OCI-LY7 (cell line): ENCODE measurements around the gene TNFAIP3. TPM values are rescaled to one million over a fixed set of nuclear protein-coding genes. Genes with fewer than 3 reads are reported as not detected.

Source experiments
- BruUV-seq: library from RNA; stranded (reverse); fragments of 400-500 nt; replicated peaks from 2 replicates; lab custom pipeline; 2021; lab: Mats Ljungman, UMichigan
- CTCF ChIA-PET: fragments of 300-600 bp; sonication (Branson Sonifier 250); formaldehyde crosslinking; loops from one replicate; lab custom pipeline; 2022; ENCODE audit warnings: antibody characterized with exemption; ENCODE audit not compliant: unreplicated experiment; lab: Charles Lee
- POLR2A ChIA-PET: fragments of 300-600 bp; sonication (Branson Sonifier 250); formaldehyde crosslinking; loops from one replicate; lab custom pipeline; 2022; ENCODE audit warnings: antibody characterized with exemption; lab: Charles Lee
- DNase-seq: peaks from one replicate; pipeline ENCODE4 v3.0.0-alpha.2; 2015; ENCODE audit warnings: low spot score
- H2AFZ ChIP-seq: fragments of 200-600 bp; sonication (generic), shearing (Covaris generic); 2 replicates; pipeline ENCODE4 v1.6.1; 2014; ENCODE audit warnings: mild to moderate bottlenecking, antibody characterized with exemption, low read length, moderate library complexity
- H3K27ac ChIP-seq: fragments of 200-600 bp; sonication (generic); 2 replicates; pipeline ENCODE4 v1.5.1; 2014; ENCODE audit warnings: mixed run types, low read depth, mild to moderate bottlenecking, moderate library complexity, low read length, inconsistent platforms; ENCODE audit not compliant: poor library complexity, severe bottlenecking
- H3K36me3 ChIP-seq: fragments of 200-600 bp; sonication (generic); 2 replicates; pipeline ENCODE4 v1.6.1; 2014; ENCODE audit warnings: mild to moderate bottlenecking, antibody characterized with exemption, low read length, moderate library complexity, mixed read lengths; ENCODE audit not compliant: insufficient read depth
- H3K4me1 ChIP-seq: fragments of 200-600 bp; sonication (generic); 2 replicates; pipeline ENCODE4 v1.5.1; 2014; ENCODE audit warnings: mild to moderate bottlenecking, low read length; ENCODE audit not compliant: insufficient read depth, poor library complexity, severe bottlenecking
- H3K4me2 ChIP-seq: fragments of 200-600 bp; sonication (generic); 2 replicates; pipeline ENCODE4 v1.6.1; 2014; ENCODE audit warnings: mild to moderate bottlenecking, low read length
- H3K4me3 ChIP-seq: fragments of 200-600 bp; sonication (generic); 2 replicates; pipeline ENCODE4 v1.5.1; 2014; ENCODE audit warnings: mild to moderate bottlenecking, low read depth, low read length; ENCODE audit not compliant: poor library complexity, severe bottlenecking
- H3K79me2 ChIP-seq: fragments of 200-600 bp; sonication (generic); 2 replicates; pipeline ENCODE4 v1.6.1; 2016; ENCODE audit warnings: low read depth, mild to moderate bottlenecking, low read length, moderate library complexity, mixed read lengths; ENCODE audit not compliant: insufficient read depth
- H3K9me2 ChIP-seq: fragments of 200-600 bp; sonication (generic); 2 replicates; pipeline ENCODE4 v1.6.1; 2016; ENCODE audit warnings: mild to moderate bottlenecking, low read length, mixed read lengths; ENCODE audit not compliant: insufficient read depth
- H3K9me3 ChIP-seq: fragments of 200-600 bp; sonication (generic); 2 replicates; pipeline ENCODE4 v1.6.1; 2014; ENCODE audit warnings: mild to moderate bottlenecking, mixed run types, low read length, mixed read lengths
- H4K20me1 ChIP-seq: fragments of 200-600 bp; sonication (generic); 2 replicates; pipeline ENCODE4 v1.6.1; 2014; ENCODE audit warnings: mild to moderate bottlenecking, antibody characterized with exemption, low read length, moderate library complexity, mixed read lengths; ENCODE audit not compliant: insufficient read depth
- CTCF ChIP-seq: fragments of 200-600 bp; sonication (generic); conservative IDR thresholded peaks from 2 replicates; pipeline ENCODE4 v1.5.1; 2014; ENCODE audit warnings: mild to moderate bottlenecking, antibody characterized with exemption, low read length, moderate library complexity, mixed read lengths
- EZH2phosphoT487 ChIP-seq: fragments of 200-600 bp; sonication (generic); IDR thresholded peaks from 2 replicates; pipeline ENCODE4 v1.6.1; 2018; ENCODE audit warnings: low read depth, borderline replicate concordance, mild to moderate bottlenecking, mixed run types, antibody characterized with exemption, low read length, moderate library complexity, mixed read lengths
- intact Hi-C: fragments of 100-400 bp; cut with micrococcal nuclease; formaldehyde crosslinking; loops from one replicate; pipeline ENCODE4 v1.10.0; 2022; ENCODE audit not compliant: unreplicated experiment
- total RNA-seq, 2 experiments: library from RNA; depleted of rRNA in 1 of 2; stranded (reverse); fragments of >200 nt in 1 of 2; shearing (Covaris generic) in 1 of 2; gene quantifications; 2 replicates each; pipeline ENCODE4 v1.2.3, GENCODE V29; 2014 to 2022

The TNFAIP3 gene
- total RNA-seq, 2 experiments from 2014 or later = 8.8 to 28.3 TPM

- DNase-seq = no peak
- TF ChIP-seq CTCF = no peak
- no peak for TF ChIP-seq EZH2phosphoT487
- H2AFZ ChIP-seq = peak overlapping the region; percentile 40; the same call in 1 of the 2 replicates
- no peak overlapping the region for H3K27ac ChIP-seq
- no peaks in the 10 kb centered on the region for H3K9me2 ChIP-seq
- H3K4me3 ChIP-seq = no peak overlapping the region
- no peaks in the 10 kb centered on the region for H3K9me3 ChIP-seq
- POLR2A ChIA-PET = interaction anchor here (0.6 to 1.2 kb wide), 7 partner anchors 12 to 959 kb away, joined by 3 to 4 read pairs (median 3); no protein-coding TSS in a partner anchor
- CTCF ChIA-PET = interaction anchor here (0.7 kb wide), 1 partner anchor 25 kb away, joined by 3 read pairs; no protein-coding TSS in a partner anchor
- no peaks in the 10 kb centered on the region for H4K20me1 ChIP-seq
- no peaks in the 10 kb centered on the region for H3K4me1 ChIP-seq
- no peaks in the 10 kb centered on the region for H3K36me3 ChIP-seq
- no peaks in the 10 kb centered on the region for H3K79me2 ChIP-seq
- no TSS peak for BruUV-seq
- H3K4me2 ChIP-seq = no peak overlapping the region
- intact Hi-C loops = loop anchor here (5.0 kb wide), 1 partner anchor 38 kb away; no protein-coding TSS in a partner anchor
Measured at GRCh38 chr6:137823826-137824555, 43.1 kb upstream of the TNFAIP3 start.

GRCh38 chr6:137824556-137824879 lies 42.5 kb upstream of the TNFAIP3 start:
- Histone ChIP-seq H3K27ac (no peak overlapping the region), H3K36me3 (no peaks in the 10 kb centered on the region), H3K4me2 (no peak overlapping the region), H3K79me2 (no peaks in the 10 kb centered on the region), H4K20me1 (no peaks in the 10 kb centered on the region), H2AFZ (no peak overlapping the region), H3K9me3 (no peaks in the 10 kb centered on the region), H3K9me2 (no peaks in the 10 kb centered on the region), H3K4me3 (no peak overlapping the region), H3K4me1 (no peaks in the 10 kb centered on the region)
- ChIA-PET CTCF (interaction anchor here (0.7 to 1.3 kb wide), 2 partner anchors 8 to 25 kb away, joined by 3 to 5 read pairs; no protein-coding TSS in a partner anchor), POLR2A (interaction anchor here (0.6 to 1.0 kb wide), 5 partner anchors 35 to 958 kb away, joined by 3 to 4 read pairs (median 3); no protein-coding TSS in a partner anchor)
- BruUV-seq = no TSS peak
- intact Hi-C loops = loop anchor here (5.0 kb wide), 1 partner anchor 38 kb away; no protein-coding TSS in a partner anchor
- no peak for TF ChIP-seq EZH2phosphoT487
- TF ChIP-seq CTCF = no peak
- DNase-seq = no peak
